Sigmoid colon (tissue), 7 donors: ENCODE data around the gene TPO. TPM values are rescaled to one million over a fixed set of nuclear protein-coding genes. Genes with fewer than 3 reads are reported as not detected.

ENCODE experiments used
- DNase-seq: peaks from one replicate; pipeline ENCODE4 v3.0.0-alpha.2; 2019
- H3K27ac ChIP-seq, 4 donors: fragments of 200-600 bp; sonication (generic); one replicate each; pipeline ENCODE4 v1.5.1; 2016 to 2019; ENCODE audit warnings: mild to moderate bottlenecking in 1 of 4
- H3K27me3 ChIP-seq, 3 donors: fragments of 200-600 bp; sonication (generic); one replicate each; pipeline ENCODE4 v1.5.1; 2019; ENCODE audit warnings: mild to moderate bottlenecking in 1 of 3
- H3K36me3 ChIP-seq, 4 donors: fragments of 200-600 bp; sonication (generic); one replicate each; pipeline ENCODE4 v1.5.1; 2016 to 2019
- H3K4me1 ChIP-seq, 4 donors: fragments of 200-600 bp; sonication (generic); one replicate each; pipeline ENCODE4 v1.5.1; 2017 to 2019
- H3K4me3 ChIP-seq, 4 donors: fragments of 200-600 bp; sonication (generic); one replicate each; pipeline ENCODE4 v1.5.1; 2017 to 2019; ENCODE audit warnings: mild to moderate bottlenecking in 2 of 4, moderate library complexity in 1 of 4
- H3K9me3 ChIP-seq, 4 donors: fragments of 200-600 bp in 3 of 4; sonication (generic) in 3 of 4; one replicate each; pipeline versions ENCODE4 v1.5.1 to v1.6.1; 2013 to 2019
- CTCF ChIP-seq, 4 experiments: fragments of 450-650 bp in 3 of 4; fragments of 200-600 bp in 1 of 4; IDR thresholded peaks; one replicate each; pipeline ENCODE4 v1.5.1; 2016 to 2019; ENCODE audit warnings: antibody characterized with exemption in 4 of 4, mild to moderate bottlenecking in 3 of 4, moderate library complexity in 2 of 4
- EP300 ChIP-seq, 4 donors: sonication (generic); formaldehyde crosslinking; IDR thresholded peaks; one replicate each; pipeline ENCODE4 v1.6.1; 2017; ENCODE audit warnings: antibody characterized with exemption in 4 of 4
- POLR2A ChIP-seq, 2 donors: fragments of 450-650 bp; IDR thresholded peaks; one replicate each; pipeline ENCODE4 v1.6.1; 2016; ENCODE audit warnings: antibody characterized with exemption in 2 of 2, mild to moderate bottlenecking in 2 of 2, moderate library complexity in 2 of 2
- POLR2AphosphoS5 ChIP-seq, 4 donors: sonication (generic); formaldehyde crosslinking; IDR thresholded peaks; one replicate each; pipeline ENCODE4 v1.6.1; 2017; ENCODE audit warnings: antibody characterized with exemption in 4 of 4
- WGBS, 2 donors: extraction: QIAGEN DNeasy Blood & Tissue Kit; methylation state at CpG; one replicate each; pipeline ENCODE4 v1.1.7; 2013; 5-methylcytosine and 5-hydroxymethylcytosine counted together
- intact Hi-C: fragments of 100-400 bp; cut with DNase I; formaldehyde crosslinking; loops from one replicate; pipeline ENCODE4 v1.15.1; 2023
- polyA plus RNA-seq, 3 donors: library from polyadenylated mRNA; stranded (reverse); fragments of 200-250 nt; gene quantifications; one replicate each; pipeline ENCODE4 v1.2.3, GENCODE V29; 2013
- total RNA-seq, 4 donors: library from RNA; depleted of rRNA; stranded (reverse); fragments of >200 nt; gene quantifications; one replicate each; pipeline ENCODE4 v1.1.0, GENCODE V29; 2016
- donor health status: healthy with polysubstance abuse.
- donor health status: Bipolar disorder and iron deficiency.
- donor health status: healthy.

The TPO gene
- total and polyA plus RNA-seq, 7 donors = 0.60 to 18.8 (median 3.5) TPM

GRCh38 chr2:1460851-1461418, 47.7 kb downstream of the TPO start:
- TF ChIP-seq EP300 (IDR thresholded peaks at IDR 0.05) = no peak
- TF ChIP-seq CTCF (IDR thresholded peaks at IDR 0.05) = no peak
- TF ChIP-seq POLR2A (IDR thresholded peaks at IDR 0.05) = no peak
- TF ChIP-seq POLR2AphosphoS5 (IDR thresholded peaks at IDR 0.05) = no peak
- no peak overlapping the region for H3K4me3 ChIP-seq
- 58 to 69% methylated on average over 11 of the region's 11 CpGs for WGBS, 2 donors

GRCh38 chr2:1461507-1462390, 48.5 kb downstream of the TPO start:
- H3K27ac ChIP-seq = no peak overlapping the region

More at GRCh38 chr2:1460851-1461418, 47.7 kb downstream of the TPO start:
- no peaks in the 10 kb centered on the region for H3K27me3 ChIP-seq
- H3K4me1 ChIP-seq = no peaks in the 10 kb centered on the region
- intact Hi-C loops = no loop called here
- no peak overlapping the region for H3K27ac ChIP-seq
- no peaks in the 10 kb centered on the region for H3K36me3 ChIP-seq
- H3K9me3 ChIP-seq = no peaks in the 10 kb centered on the region
- no peak for DNase-seq

DNA sequence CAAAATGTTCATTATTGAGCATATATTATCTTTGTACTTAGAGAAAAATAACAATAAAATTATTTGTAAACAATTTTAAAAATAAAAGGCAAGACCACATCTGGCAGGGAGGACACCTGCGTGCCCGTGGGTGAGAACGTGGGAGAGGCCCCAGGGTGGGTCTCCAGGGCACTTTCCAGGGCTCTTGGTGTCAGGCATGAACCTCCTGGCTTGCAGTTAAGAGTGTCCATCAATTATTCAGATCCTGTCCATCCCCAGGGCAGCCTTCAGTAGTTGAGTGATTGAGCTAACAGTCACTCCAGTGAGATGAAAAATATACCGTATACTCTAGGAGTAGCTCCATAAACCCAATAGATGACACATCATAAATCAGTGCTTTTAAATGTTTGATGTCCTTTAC, 49.7 kb downstream of the TPO start:
- DNase-seq = no peak
- intact Hi-C loops = no loop called here
- WGBS, 2 donors = 55 to 64% methylated on average over 4 of the region's 4 CpGs
- no peaks in the 10 kb centered on the region for H3K36me3 ChIP-seq
- no peaks in the 10 kb centered on the region for H3K9me3 ChIP-seq
- no peaks in the 10 kb centered on the region for H3K27me3 ChIP-seq
- H3K4me3 ChIP-seq = no peak overlapping the region
- H3K4me1 ChIP-seq = no peaks in the 10 kb centered on the region
- TF ChIP-seq EP300 (IDR thresholded peaks at IDR 0.05) = no peak
- TF ChIP-seq POLR2AphosphoS5 (IDR thresholded peaks at IDR 0.05) = no peak
- no peak for TF ChIP-seq POLR2A (IDR thresholded peaks at IDR 0.05)
- TF ChIP-seq CTCF (IDR thresholded peaks at IDR 0.05) = no peak
- no peak overlapping the region for H3K27ac ChIP-seq

More at GRCh38 chr2:1461507-1462390, 48.5 kb downstream of the TPO start:
- Histone ChIP-seq H3K9me3 (no peaks in the 10 kb centered on the region), H3K4me1 (no peaks in the 10 kb centered on the region), H3K27me3 (no peaks in the 10 kb centered on the region), H3K36me3 (no peaks in the 10 kb centered on the region), H3K4me3 (no peak overlapping the region)
- TF ChIP-seq EP300 (IDR thresholded peaks at IDR 0.05) (no peak), POLR2A (IDR thresholded peaks at IDR 0.05) (no peak), CTCF (IDR thresholded peaks at IDR 0.05) (no peak), POLR2AphosphoS5 (IDR thresholded peaks at IDR 0.05) (no peak)
- intact Hi-C loops = no loop called here
- DNase-seq = no peak
- 66 to 73% methylated on average over 28 of the region's 28 CpGs for WGBS, 2 donors

GRCh38 chr2:1472350-1472749, 59.1 kb downstream of the TPO start:
- no peak overlapping the region for H3K27ac ChIP-seq
- intact Hi-C loops = no loop called here
- no peak for DNase-seq
- no peak overlapping the region for H3K4me3 ChIP-seq
- H3K9me3 ChIP-seq = no peaks in the 10 kb centered on the region
- H3K36me3 ChIP-seq = no peaks in the 10 kb centered on the region
- TF ChIP-seq EP300 (IDR thresholded peaks at IDR 0.05) (no peak), CTCF (IDR thresholded peaks at IDR 0.05) (no peak), POLR2AphosphoS5 (IDR thresholded peaks at IDR 0.05) (no peak), POLR2A (IDR thresholded peaks at IDR 0.05) (no peak)
- 83 to 85% methylated on average over 9 of the region's 9 CpGs for WGBS, 2 donors
- H3K4me1 ChIP-seq = no peaks in the 10 kb centered on the region
- H3K27me3 ChIP-seq = peaks cover 0 to 5% (median 0%) of the 10 kb centered on the region in 3 donors
